BJ (cell line): ENCODE measurements around the gene C3orf52. TPM values are rescaled to one million over a fixed set of nuclear protein-coding genes. Genes with fewer than 3 reads are reported as not detected.

ENCODE experiments used
- CTCF ChIA-PET: fragments of 350-600 bp; formaldehyde crosslinking; extraction: SDS; loops from one replicate; lab custom pipeline; 2021; ENCODE audit warnings: antibody characterized with exemption, inconsistent platforms; lab: Yijun Ruan, JAX
- POLR2A ChIA-PET: fragments of 300-600 bp; sonication (Branson Sonifier 250); formaldehyde crosslinking; extraction: SDS; loops from one replicate; lab custom pipeline; 2021; ENCODE audit warnings: antibody characterized with exemption; lab: Charles Lee
- DNase-seq: peaks from one replicate; pipeline ENCODE4 v3.0.0-alpha.2; 2011; ENCODE audit warnings: low read depth
- H3K27me3 ChIP-seq: 2 replicates; pipeline ENCODE4 v1.6.0; 2011; ENCODE audit warnings: low read length; ENCODE audit not compliant: control insufficient read depth, insufficient read depth
- H3K36me3 ChIP-seq: 2 replicates; pipeline ENCODE4 v1.5.1; 2011; ENCODE audit warnings: low read length; ENCODE audit not compliant: control insufficient read depth, insufficient read depth
- H3K4me3 ChIP-seq: 2 replicates; pipeline ENCODE4 v1.5.1; 2011; ENCODE audit warnings: low read depth, mild to moderate bottlenecking, control low read depth, low read length
- CTCF ChIP-seq: IDR thresholded peaks from 2 replicates; pipeline ENCODE4 v1.5.1; 2011; ENCODE audit warnings: low read depth, mild to moderate bottlenecking, control low read depth, inconsistent platforms, low read length, moderate library complexity; ENCODE audit not compliant: insufficient read depth
- polyA plus RNA-seq: library from polyadenylated mRNA; depleted of rRNA; stranded (reverse); fragments of >200 nt; gene quantifications from 2 replicates; pipeline ENCODE4 v1.2.3, GENCODE V29; 2011

Gene C3orf52
- polyA plus RNA-seq, 1 experiment: 4.5 TPM

- Histone ChIP-seq H3K36me3 (no peaks in the 10 kb centered on the region), H3K4me3 (no peak overlapping the region), H3K27me3 (no peaks in the 10 kb centered on the region)
- POLR2A ChIA-PET: no interaction called here
- no peak for DNase-seq
- no peak for TF ChIP-seq CTCF
- CTCF ChIA-PET: no interaction called here
Measured at GRCh38 chr3:112090887-112091586, 4.8 kb downstream of the C3orf52 start.

GRCh38 chr3:112092496-112093179 lies 6.4 kb downstream of the C3orf52 start:
- DNase-seq: no peak
- no peaks in the 10 kb centered on the region for H3K27me3 ChIP-seq
- POLR2A ChIA-PET: no interaction called here

DNA sequence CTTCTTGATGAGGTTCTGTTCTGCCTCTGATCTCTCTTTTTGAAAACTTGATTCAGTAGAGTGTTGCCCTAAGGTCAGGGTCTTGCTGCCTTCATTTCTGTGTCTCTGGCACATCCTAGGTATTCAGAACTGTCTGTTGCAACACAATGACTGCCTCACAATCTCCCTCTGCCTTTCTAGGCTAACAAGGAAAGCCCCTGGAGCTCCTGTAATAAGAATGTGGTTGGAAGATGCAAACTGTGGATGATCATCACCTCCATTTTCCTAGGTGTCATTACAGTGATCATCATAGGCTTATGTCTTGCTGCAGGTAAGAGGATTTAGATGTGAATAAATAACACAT lies 7.0 kb downstream of the C3orf52 start:
- ChIA-PET POLR2A (no interaction called here), CTCF (interaction anchor here (0.7 to 2.1 kb wide), 2 partner anchors 18 to 200 kb away, joined by 3 to 8 read pairs; no protein-coding TSS in a partner anchor)
- no peak for TF ChIP-seq CTCF

More at GRCh38 chr3:112092496-112093179, 6.4 kb downstream of the C3orf52 start:
- Histone ChIP-seq H3K4me3 (no peak overlapping the region), H3K36me3 (no peaks in the 10 kb centered on the region)
- TF ChIP-seq CTCF: no peak
- CTCF ChIA-PET: interaction anchor here (0.5 to 2.1 kb wide), 3 partner anchors 13 to 19 kb away, joined by 3 to 8 read pairs (median 3); no protein-coding TSS in a partner anchor

GRCh38 chr3:112095731-112096130 lies 9.5 kb downstream of the C3orf52 start:
- TF ChIP-seq CTCF: no peak
- Histone ChIP-seq H3K36me3 (no peaks in the 10 kb centered on the region), H3K27me3 (no peaks in the 10 kb centered on the region), H3K4me3 (no peak overlapping the region)
- no peak for DNase-seq
- CTCF ChIA-PET: no interaction called here
- POLR2A ChIA-PET: no interaction called here

More for the DNA sequence above, 7.0 kb downstream of the C3orf52 start:
- H3K36me3 ChIP-seq: no peaks in the 10 kb centered on the region
- no peak overlapping the region for H3K4me3 ChIP-seq
- H3K27me3 ChIP-seq: no peaks in the 10 kb centered on the region
- no peak for DNase-seq

DNA sequence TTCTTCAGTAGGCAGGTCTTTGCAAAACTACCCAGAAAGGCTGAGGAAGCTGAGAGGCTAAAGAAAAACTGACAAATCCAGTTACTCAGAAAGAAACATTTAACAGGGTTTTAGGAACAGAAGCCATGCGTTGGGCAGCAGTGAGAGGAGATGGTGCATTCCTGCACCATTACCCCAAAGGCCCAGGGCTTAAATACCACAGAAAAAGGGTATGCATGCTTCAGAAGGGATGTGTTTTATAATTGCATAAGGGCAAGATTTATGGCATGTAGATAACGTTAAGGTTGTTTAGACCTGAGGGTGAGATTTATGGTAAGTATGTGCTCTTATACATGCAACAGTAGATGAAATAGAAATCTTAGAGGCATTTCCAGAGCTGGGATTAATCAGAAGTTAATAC lies 10.0 kb downstream of the C3orf52 start:
- ChIA-PET CTCF (no interaction called here), POLR2A (no interaction called here)
- no peak for TF ChIP-seq CTCF
- DNase-seq: no peak
- Histone ChIP-seq H3K4me3 (no peak overlapping the region), H3K27me3 (no peaks in the 10 kb centered on the region), H3K36me3 (no peaks in the 10 kb centered on the region)
